Keratinocyte (primary cell): ENCODE measurements around the gene TMEM245.

Source experiments
- CTCF ChIP-seq, 3 experiments: IDR thresholded peaks in 1 of 3; conservative IDR thresholded peaks in 1 of 3; optimal IDR thresholded peaks in 1 of 3; 2 replicates in 2 of 3; 3 replicates in 1 of 3; pipeline versions ENCODE3 to v1.5.1; 2011; ENCODE audit warnings: low read length in 3 of 3, mild to moderate bottlenecking in 3 of 3, moderate library complexity in 2 of 3, control low read depth in 1 of 3, inconsistent platforms in 1 of 3; ENCODE audit not compliant: insufficient read depth in 2 of 3; ENCODE audit errors: extremely low read depth in 1 of 3
- EZH2 ChIP-seq: IDR thresholded peaks from one replicate; pipeline ENCODE4 v1.6.1; 2012; ENCODE audit warnings: inconsistent platforms, mild to moderate bottlenecking, low read length, moderate library complexity

GRCh38 chr9:109040571-109040970 lies 79.2 kb downstream of the TMEM245 start:
- TF ChIP-seq EZH2, result no peak
- no peak for TF ChIP-seq CTCF (optimal IDR thresholded peaks at IDR 0.05 in 1 of 3, IDR thresholded peaks at IDR 0.05 in 1 of 3, conservative IDR thresholded peaks at IDR 0.05 in 1 of 3; ENCODE audit: extremely low read depth in 1 of 3, insufficient read depth in 2 of 3, low read length in 3 of 3)
